ENCODE data around the gene OR1F1. TPM values are rescaled to one million over a fixed set of nuclear protein-coding genes. Genes with fewer than 3 reads are reported as not detected.

OR1F1 gene
- total and polyA plus RNA-seq, 9 of the 15 experiments (the other 6 are each of a cell fraction or from before 2014, with no cell fraction given) = 0.15 to 0.61 (median 0.35) TPM; not detected in 3

DNA sequence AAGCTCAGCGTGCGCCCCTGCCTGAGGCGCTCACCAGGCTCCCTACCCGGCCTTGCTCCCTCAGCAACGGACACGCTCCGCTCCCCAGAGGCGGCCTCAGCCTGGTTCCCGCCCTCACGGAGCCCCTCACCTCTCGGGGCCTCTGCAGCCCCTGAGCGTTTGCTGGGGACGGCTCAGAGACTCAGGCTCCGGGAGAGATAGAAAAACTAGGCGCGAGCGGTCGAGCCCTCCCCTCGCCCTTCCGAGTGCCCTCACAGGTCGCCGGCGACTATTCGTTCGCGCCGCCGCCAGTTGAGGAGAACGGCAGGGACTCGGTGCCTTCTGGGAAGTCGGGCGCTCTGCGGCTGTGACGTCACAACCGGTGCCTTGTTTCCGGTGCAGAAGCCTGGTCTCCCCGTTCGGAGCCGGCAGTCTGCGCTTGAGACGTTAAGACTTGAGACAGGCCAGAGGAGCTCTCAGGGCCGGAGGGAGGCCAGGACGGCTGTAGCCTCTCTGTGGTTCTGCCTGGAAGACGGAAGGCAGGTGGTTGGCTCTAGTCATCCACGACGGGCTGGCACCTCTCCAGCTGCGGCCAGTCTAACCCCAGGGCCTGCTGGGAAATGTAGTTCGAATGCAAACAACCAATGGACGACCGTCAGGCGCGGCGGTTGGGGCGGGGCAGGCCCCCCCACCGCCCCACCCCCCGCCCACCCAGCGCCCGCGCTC lies 47.0 kb downstream of the OR1F1 start, which contains the start of gene ZNF200 (continued):
- TF ChIP-seq PRDM10 (IDR thresholded peaks at IDR 0.05; ENCODE audit: partially characterized antibody) (peak; percentile 11), ZBTB7A (IDR thresholded peaks at IDR 0.05; ENCODE audit: borderline replicate concordance, control insufficient read depth, low read depth, low read length) (peak; percentile 14; the same call in 1 of the 2 replicates), CCNT2 (IDR thresholded peaks at IDR 0.05; ENCODE audit: borderline replicate concordance, extremely low read depth, insufficient read length, low read depth, low read length) (no peak), TCF7 (IDR thresholded peaks at IDR 0.05; ENCODE audit: borderline replicate concordance) (no peak), NCOA2 (IDR thresholded peaks at IDR 0.05; ENCODE audit: partially characterized antibody in 2 of 2) (no peak), ZNF146 (CRISPR knock-in tag; IDR thresholded peaks at IDR 0.05; ENCODE audit: unreplicated experiment) (no peak), MAZ (CRISPR knock-in tag; conservative IDR thresholded peaks at IDR 0.05 in 1 of 2, IDR thresholded peaks at IDR 0.05 in 1 of 2) (peak; percentile 73 to 80; a peak in 3 of 4 replicates), STAT5A (IDR thresholded peaks at IDR 0.05; ENCODE audit: borderline replicate concordance, low read length) (no peak; the same call in 1 of the 2 replicates), FOXA1 (IDR thresholded peaks at IDR 0.05; ENCODE audit: borderline replicate concordance) (no peak), SMARCA5 (IDR thresholded peaks at IDR 0.05) (no peak), RUNX1 (IDR thresholded peaks at IDR 0.05; ENCODE audit: low read depth) (no peak), ZNF511 (CRISPR knock-in tag; IDR thresholded peaks at IDR 0.05) (peak; percentile 42; the same call in 1 of the 2 replicates), NRF1 (conservative IDR thresholded peaks at IDR 0.05 in 1 of 2, IDR thresholded peaks at IDR 0.05 in 1 of 2) (peak; percentile 76 to 81), TBP (optimal IDR thresholded peaks at IDR 0.05; ENCODE audit: low read depth, low read length) (peak; percentile 43), ZBTB8A (IDR thresholded peaks at IDR 0.05; ENCODE audit: partially characterized antibody) (no peak), BRF1 (IDR thresholded peaks at IDR 0.05; ENCODE audit: borderline replicate concordance, extremely low read depth, insufficient read length) (no peak), SIN3B (IDR thresholded peaks at IDR 0.05; ENCODE audit: low read depth) (peak; percentile 87), RAD21 (CRISPR knock-in tag; conservative IDR thresholded peaks at IDR 0.05 in 1 of 2, IDR thresholded peaks at IDR 0.05 in 1 of 2) (no peak)
- TF ChIP-seq, protein P1, sequence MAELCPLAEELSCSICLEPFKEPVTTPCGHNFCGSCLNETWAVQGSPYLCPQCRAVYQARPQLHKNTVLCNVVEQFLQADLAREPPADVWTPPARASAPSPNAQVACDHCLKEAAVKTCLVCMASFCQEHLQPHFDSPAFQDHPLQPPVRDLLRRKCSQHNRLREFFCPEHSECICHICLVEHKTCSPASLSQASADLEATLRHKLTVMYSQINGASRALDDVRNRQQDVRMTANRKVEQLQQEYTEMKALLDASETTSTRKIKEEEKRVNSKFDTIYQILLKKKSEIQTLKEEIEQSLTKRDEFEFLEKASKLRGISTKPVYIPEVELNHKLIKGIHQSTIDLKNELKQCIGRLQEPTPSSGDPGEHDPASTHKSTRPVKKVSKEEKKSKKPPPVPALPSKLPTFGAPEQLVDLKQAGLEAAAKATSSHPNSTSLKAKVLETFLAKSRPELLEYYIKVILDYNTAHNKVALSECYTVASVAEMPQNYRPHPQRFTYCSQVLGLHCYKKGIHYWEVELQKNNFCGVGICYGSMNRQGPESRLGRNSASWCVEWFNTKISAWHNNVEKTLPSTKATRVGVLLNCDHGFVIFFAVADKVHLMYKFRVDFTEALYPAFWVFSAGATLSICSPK (IDR thresholded peaks at IDR 0.05; ENCODE audit: borderline replicate concordance) = no peak
